Ramos (cell line): Measurements from ENCODE around the gene ZCCHC14.

ENCODE experiments used
- in situ Hi-C: fragments of 300-500 bp; cut with MboI; formaldehyde crosslinking; loops from one replicate; pipeline ENCODE4 v1.14.3; 2022; ENCODE audit warnings: low sequenced_read_pairs; ENCODE audit not compliant: unreplicated experiment

Gene ZCCHC14

GRCh38 chr16:87492721-87493607, at the start of gene ZCCHC14:
TSS of gene ZCCHC14 (minus strand) at chr16:87493024. CDS start at chr16:87492238, 786 bp downstream.
- in situ Hi-C loops, result no loop called here

GRCh38 chr16:87541872-87542234, 49.0 kb upstream of the ZCCHC14 start:
- in situ Hi-C loops, result no loop called here

GRCh38 chr16:87541147-87541871, 48.5 kb upstream of the ZCCHC14 start:
- in situ Hi-C loops, result no loop called here

GRCh38 chr16:87540897-87541146, 48.0 kb upstream of the ZCCHC14 start:
- in situ Hi-C loops, result no loop called here

- in situ Hi-C loops, result no loop called here
These were observed 47.5 kb upstream of the ZCCHC14 start for GRCh38 chr16:87540072-87540896.

GRCh38 chr16:87539113-87539512, 46.3 kb upstream of the ZCCHC14 start:
- in situ Hi-C loops, result no loop called here

- in situ Hi-C loops, result no loop called here
These were observed 45.8 kb upstream of the ZCCHC14 start for GRCh38 chr16:87538594-87538993.

GRCh38 chr16:87538160-87538559, 45.3 kb upstream of the ZCCHC14 start:
- in situ Hi-C loops, result no loop called here

- in situ Hi-C loops, result no loop called here
These were observed 43.9 kb upstream of the ZCCHC14 start for GRCh38 chr16:87536795-87537142.

- in situ Hi-C loops, result no loop called here
These were observed 43.3 kb upstream of the ZCCHC14 start for GRCh38 chr16:87535855-87536794.

GRCh38 chr16:87535457-87535854, 42.6 kb upstream of the ZCCHC14 start:
- in situ Hi-C loops, result no loop called here

GRCh38 chr16:87534751-87535150, 41.9 kb upstream of the ZCCHC14 start:
- in situ Hi-C loops, result no loop called here

- in situ Hi-C loops, result no loop called here
These were observed 41.3 kb upstream of the ZCCHC14 start for GRCh38 chr16:87534030-87534653.

- in situ Hi-C loops, result no loop called here
These were observed 40.2 kb upstream of the ZCCHC14 start for GRCh38 chr16:87533061-87533460.

GRCh38 chr16:87531418-87531817, 38.6 kb upstream of the ZCCHC14 start:
- in situ Hi-C loops, result no loop called here

- in situ Hi-C loops, result no loop called here
These were observed 36.1 kb upstream of the ZCCHC14 start for GRCh38 chr16:87528690-87529579.

GRCh38 chr16:87527055-87527724, 34.4 kb upstream of the ZCCHC14 start:
- in situ Hi-C loops, result no loop called here
